ENCODE measurements around the gene CEBPZ.

DNA sequence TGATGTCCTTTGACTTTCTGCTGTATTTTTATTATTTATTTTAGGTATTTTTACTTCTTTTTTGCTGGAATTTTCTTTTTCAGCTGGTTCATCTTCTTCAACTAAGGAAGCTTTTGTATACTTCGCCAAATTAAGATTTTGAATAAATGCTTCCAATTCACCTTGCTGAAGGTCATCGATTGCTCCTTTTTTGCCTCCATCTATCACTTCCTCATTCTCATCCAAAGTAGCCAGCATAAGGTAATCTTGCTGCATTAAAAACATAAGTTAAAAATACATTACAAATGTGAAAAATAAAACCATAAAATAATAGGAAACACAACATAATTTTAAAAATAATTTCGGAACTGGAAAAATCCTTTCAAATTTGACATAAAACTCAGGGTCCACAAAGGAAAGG, 2.6 kb downstream of the CEBPZ start:
- TF ChIP-seq, protein P1, sequence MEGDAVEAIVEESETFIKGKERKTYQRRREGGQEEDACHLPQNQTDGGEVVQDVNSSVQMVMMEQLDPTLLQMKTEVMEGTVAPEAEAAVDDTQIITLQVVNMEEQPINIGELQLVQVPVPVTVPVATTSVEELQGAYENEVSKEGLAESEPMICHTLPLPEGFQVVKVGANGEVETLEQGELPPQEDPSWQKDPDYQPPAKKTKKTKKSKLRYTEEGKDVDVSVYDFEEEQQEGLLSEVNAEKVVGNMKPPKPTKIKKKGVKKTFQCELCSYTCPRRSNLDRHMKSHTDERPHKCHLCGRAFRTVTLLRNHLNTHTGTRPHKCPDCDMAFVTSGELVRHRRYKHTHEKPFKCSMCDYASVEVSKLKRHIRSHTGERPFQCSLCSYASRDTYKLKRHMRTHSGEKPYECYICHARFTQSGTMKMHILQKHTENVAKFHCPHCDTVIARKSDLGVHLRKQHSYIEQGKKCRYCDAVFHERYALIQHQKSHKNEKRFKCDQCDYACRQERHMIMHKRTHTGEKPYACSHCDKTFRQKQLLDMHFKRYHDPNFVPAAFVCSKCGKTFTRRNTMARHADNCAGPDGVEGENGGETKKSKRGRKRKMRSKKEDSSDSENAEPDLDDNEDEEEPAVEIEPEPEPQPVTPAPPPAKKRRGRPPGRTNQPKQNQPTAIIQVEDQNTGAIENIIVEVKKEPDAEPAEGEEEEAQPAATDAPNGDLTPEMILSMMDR (IDR thresholded peaks at IDR 0.05): no peak
- TF ChIP-seq POLR2A (IDR thresholded peaks at IDR 0.05): no peak
- no peak for TF ChIP-seq POLR2AphosphoS5 (IDR thresholded peaks at IDR 0.05)

All from suprapubic skin (tissue), 4 donors.